ENCODE measurements around the gene RBP2.

DNA sequence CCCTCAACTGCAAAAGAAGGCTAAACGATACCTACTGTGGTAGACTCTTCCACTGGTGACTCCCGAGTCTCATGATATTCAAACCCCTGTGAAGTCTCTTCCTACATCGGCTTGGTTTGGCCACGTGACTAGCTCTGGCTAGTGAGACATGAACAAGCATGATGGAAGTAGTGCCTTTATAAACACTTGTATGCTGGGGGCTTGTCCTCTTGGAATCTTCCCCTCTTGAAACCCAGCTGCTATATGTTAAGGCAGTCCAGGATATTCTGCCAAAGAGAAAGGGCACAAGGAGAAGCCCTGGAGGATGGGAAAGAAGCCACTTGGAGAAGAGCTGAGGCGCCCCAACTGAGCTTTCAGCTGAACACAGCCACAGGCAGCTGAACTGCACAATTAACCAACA, 46.9 kb upstream of the RBP2 start:
- TF ChIP-seq, protein P1, sequence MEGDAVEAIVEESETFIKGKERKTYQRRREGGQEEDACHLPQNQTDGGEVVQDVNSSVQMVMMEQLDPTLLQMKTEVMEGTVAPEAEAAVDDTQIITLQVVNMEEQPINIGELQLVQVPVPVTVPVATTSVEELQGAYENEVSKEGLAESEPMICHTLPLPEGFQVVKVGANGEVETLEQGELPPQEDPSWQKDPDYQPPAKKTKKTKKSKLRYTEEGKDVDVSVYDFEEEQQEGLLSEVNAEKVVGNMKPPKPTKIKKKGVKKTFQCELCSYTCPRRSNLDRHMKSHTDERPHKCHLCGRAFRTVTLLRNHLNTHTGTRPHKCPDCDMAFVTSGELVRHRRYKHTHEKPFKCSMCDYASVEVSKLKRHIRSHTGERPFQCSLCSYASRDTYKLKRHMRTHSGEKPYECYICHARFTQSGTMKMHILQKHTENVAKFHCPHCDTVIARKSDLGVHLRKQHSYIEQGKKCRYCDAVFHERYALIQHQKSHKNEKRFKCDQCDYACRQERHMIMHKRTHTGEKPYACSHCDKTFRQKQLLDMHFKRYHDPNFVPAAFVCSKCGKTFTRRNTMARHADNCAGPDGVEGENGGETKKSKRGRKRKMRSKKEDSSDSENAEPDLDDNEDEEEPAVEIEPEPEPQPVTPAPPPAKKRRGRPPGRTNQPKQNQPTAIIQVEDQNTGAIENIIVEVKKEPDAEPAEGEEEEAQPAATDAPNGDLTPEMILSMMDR (IDR thresholded peaks at IDR 0.05) = no peak
- TF ChIP-seq POLR2A (IDR thresholded peaks at IDR 0.05; ENCODE audit: low read length) = no peak
